ENCODE results near the gene APBB1IP.

Gene APBB1IP

GRCh38 chr10:26507441-26507840 lies 69.3 kb downstream of the APBB1IP start:
- no peak for DNase-seq (ENCODE audit: low read depth)

GRCh38 chr10:26508016-26508415 lies 69.9 kb downstream of the APBB1IP start:
- DNase-seq (ENCODE audit: low read depth), result no peak

- no peak for DNase-seq (ENCODE audit: low read depth)
These were observed 71.2 kb downstream of the APBB1IP start for GRCh38 chr10:26509307-26509706.

- DNase-seq (ENCODE audit: low read depth), result no peak
These were observed 75.0 kb downstream of the APBB1IP start for GRCh38 chr10:26513101-26513500.

- DNase-seq (ENCODE audit: low read depth), result no peak
These were observed 78.5 kb downstream of the APBB1IP start for GRCh38 chr10:26516540-26517101.

GRCh38 chr10:26517141-26517867 lies 79.2 kb downstream of the APBB1IP start:
- DNase-seq (ENCODE audit: low read depth), result no peak

GRCh38 chr10:26519803-26520202 lies 81.7 kb downstream of the APBB1IP start:
- no peak for DNase-seq (ENCODE audit: low read depth)

GRCh38 chr10:26520575-26520974 lies 82.4 kb downstream of the APBB1IP start:
- no peak for DNase-seq (ENCODE audit: low read depth)

- no peak for DNase-seq (ENCODE audit: low read depth)
These were observed 86.2 kb downstream of the APBB1IP start for GRCh38 chr10:26524161-26524896.

GRCh38 chr10:26525586-26525985 lies 87.4 kb downstream of the APBB1IP start:
- no peak for DNase-seq (ENCODE audit: low read depth)

- no peak for DNase-seq (ENCODE audit: low read depth)
These were observed 88.9 kb downstream of the APBB1IP start for GRCh38 chr10:26527018-26527417.

GRCh38 chr10:26528048-26528447 lies 89.9 kb downstream of the APBB1IP start:
- DNase-seq (ENCODE audit: low read depth), result no peak

- DNase-seq (ENCODE audit: low read depth), result no peak
These were observed 90.7 kb downstream of the APBB1IP start for GRCh38 chr10:26528715-26529393.

GRCh38 chr10:26534384-26534783 lies 96.2 kb downstream of the APBB1IP start:
- DNase-seq (ENCODE audit: low read depth), result no peak

GRCh38 chr10:26540601-26541000 lies 102.5 kb downstream of the APBB1IP start:
- DNase-seq (ENCODE audit: low read depth), result no peak

GRCh38 chr10:26543567-26544306 lies 105.6 kb downstream of the APBB1IP start:
- DNase-seq (ENCODE audit: low read depth), result no peak

- no peak for DNase-seq (ENCODE audit: low read depth)
These were observed 106.8 kb downstream of the APBB1IP start for GRCh38 chr10:26544932-26545331.

GRCh38 chr10:26550774-26551526 lies 112.8 kb downstream of the APBB1IP start:
- DNase-seq (ENCODE audit: low read depth), result no peak

- no peak for DNase-seq (ENCODE audit: low read depth)
These were observed 116.1 kb downstream of the APBB1IP start for GRCh38 chr10:26554246-26554645.

- no peak for DNase-seq (ENCODE audit: low read depth)
These were observed 117.7 kb downstream of the APBB1IP start for GRCh38 chr10:26555719-26556368.

All from activated T-cell treated with anti-CD3 and anti-CD28 coated beads for 1 hour (primary cell).